ENCODE results near the gene DEPDC5. TPM values are rescaled to one million over a fixed set of nuclear protein-coding genes. Genes with fewer than 3 reads are reported as not detected.

Gene DEPDC5
- total RNA-seq, 1 donor from 2014 or later: 39.5 TPM

GRCh38 chr22:31932863-31933262 is 179.0 kb downstream of the DEPDC5 start:
- TF ChIP-seq, protein P1, sequence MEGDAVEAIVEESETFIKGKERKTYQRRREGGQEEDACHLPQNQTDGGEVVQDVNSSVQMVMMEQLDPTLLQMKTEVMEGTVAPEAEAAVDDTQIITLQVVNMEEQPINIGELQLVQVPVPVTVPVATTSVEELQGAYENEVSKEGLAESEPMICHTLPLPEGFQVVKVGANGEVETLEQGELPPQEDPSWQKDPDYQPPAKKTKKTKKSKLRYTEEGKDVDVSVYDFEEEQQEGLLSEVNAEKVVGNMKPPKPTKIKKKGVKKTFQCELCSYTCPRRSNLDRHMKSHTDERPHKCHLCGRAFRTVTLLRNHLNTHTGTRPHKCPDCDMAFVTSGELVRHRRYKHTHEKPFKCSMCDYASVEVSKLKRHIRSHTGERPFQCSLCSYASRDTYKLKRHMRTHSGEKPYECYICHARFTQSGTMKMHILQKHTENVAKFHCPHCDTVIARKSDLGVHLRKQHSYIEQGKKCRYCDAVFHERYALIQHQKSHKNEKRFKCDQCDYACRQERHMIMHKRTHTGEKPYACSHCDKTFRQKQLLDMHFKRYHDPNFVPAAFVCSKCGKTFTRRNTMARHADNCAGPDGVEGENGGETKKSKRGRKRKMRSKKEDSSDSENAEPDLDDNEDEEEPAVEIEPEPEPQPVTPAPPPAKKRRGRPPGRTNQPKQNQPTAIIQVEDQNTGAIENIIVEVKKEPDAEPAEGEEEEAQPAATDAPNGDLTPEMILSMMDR (conservative IDR thresholded peaks at IDR 0.05): no peak
- Mint-ChIP-seq H3K4me1 (no peaks in the 10 kb centered on the region), H3K27ac (ENCODE audit: unreplicated experiment) (no peak overlapping the region), H3K4me3 (no peak overlapping the region), H3K27me3 (ENCODE audit: low read depth) (no peaks in the 10 kb centered on the region), H3K36me3 (ENCODE audit: low read depth) (no peaks in the 10 kb centered on the region), H3K9me3 (no peaks in the 10 kb centered on the region)
- DNase-seq (ENCODE audit: low read depth, low spot score): no peak

GRCh38 chr22:31933406-31933805 is 179.6 kb downstream of the DEPDC5 start:
- no peak for DNase-seq (ENCODE audit: low read depth, low spot score)

DNA sequence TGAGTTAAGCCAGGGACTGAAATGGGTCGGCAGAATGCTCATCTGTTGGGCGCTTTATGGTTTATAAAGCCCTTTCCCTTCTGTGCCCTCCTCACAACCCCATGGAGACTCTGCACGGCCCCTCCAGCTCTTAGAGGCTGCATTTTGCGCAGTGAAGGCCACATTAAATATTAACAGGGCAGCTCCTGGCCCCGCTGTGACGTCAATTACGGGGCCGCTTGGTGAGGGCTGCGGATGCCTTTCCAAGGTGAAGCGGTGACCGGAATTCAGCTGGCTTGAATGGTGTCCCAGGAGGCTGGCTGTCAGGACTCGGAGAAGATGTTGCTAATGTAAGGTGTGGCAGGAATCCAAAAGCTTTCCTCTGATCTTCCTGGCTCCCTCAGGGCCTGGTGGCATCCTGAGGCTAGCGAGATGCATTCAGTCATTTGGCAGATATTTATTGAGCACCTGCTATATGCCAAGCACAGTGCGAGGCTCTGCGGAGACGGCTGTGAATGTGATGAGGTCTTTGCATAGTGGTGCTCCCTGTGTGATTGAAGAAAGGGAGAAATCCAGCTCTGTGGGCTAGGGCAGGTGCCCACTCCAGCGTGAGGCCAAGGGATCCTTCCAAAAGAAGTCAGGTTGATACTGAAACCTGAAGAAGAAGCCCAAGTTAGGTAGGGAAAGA is 180.1 kb downstream of the DEPDC5 start:
- Mint-ChIP-seq H3K36me3 (ENCODE audit: low read depth) (no peaks in the 10 kb centered on the region), H3K9me3 (no peaks in the 10 kb centered on the region), H3K27me3 (ENCODE audit: low read depth) (no peaks in the 10 kb centered on the region), H3K27ac (ENCODE audit: unreplicated experiment) (no peak overlapping the region), H3K4me1 (no peaks in the 10 kb centered on the region), H3K4me3 (no peak overlapping the region)
- no peak for DNase-seq (ENCODE audit: low read depth, low spot score)
- TF ChIP-seq, protein P1 (conservative IDR thresholded peaks at IDR 0.05): no peak

More at GRCh38 chr22:31933406-31933805, 179.6 kb downstream of the DEPDC5 start:
- TF ChIP-seq, protein P1 (conservative IDR thresholded peaks at IDR 0.05): no peak
- H3K27me3 Mint-ChIP-seq (ENCODE audit: low read depth): no peaks in the 10 kb centered on the region
- no peak overlapping the region for H3K27ac Mint-ChIP-seq (ENCODE audit: unreplicated experiment)
- no peak overlapping the region for H3K4me3 Mint-ChIP-seq
- H3K36me3 Mint-ChIP-seq (ENCODE audit: low read depth): no peaks in the 10 kb centered on the region
- no peaks in the 10 kb centered on the region for H3K4me1 Mint-ChIP-seq
- no peaks in the 10 kb centered on the region for H3K9me3 Mint-ChIP-seq

DNA sequence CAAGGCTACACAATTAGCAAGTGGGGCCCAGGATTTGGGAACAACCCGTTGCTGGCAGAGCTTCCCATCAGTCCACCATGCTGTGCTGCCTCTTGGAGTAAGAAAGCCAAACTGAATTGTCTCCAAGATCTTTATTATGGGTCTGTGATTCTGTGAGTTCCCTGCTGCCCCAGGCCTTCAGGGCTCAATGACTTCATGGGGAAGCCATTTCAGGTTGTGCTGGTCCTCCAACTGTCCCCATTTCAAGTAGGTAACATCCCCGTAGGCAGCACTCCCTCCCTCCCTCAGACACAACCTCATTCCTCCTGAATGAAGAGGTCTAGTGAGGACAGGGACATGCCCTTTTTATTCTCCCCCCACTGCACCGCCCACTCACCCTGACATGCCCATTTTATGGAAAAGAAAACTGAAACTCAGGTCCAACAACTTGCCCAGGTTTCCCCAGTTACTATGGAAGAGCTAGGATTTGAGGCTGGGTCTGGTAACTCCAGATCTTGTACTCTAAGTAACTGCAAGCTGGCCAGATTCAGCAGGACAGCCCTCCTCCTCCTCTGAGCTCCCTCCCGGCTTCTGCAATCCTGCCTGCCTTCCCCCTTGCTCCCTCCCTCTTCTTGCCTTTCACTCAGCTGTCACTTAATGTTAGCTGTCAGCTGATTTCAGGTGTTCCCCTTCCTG is 182.3 kb downstream of the DEPDC5 start:
- no peaks in the 10 kb centered on the region for H3K27me3 Mint-ChIP-seq (ENCODE audit: low read depth)
- TF ChIP-seq, protein P1 (conservative IDR thresholded peaks at IDR 0.05): no peak
- H3K27ac Mint-ChIP-seq (ENCODE audit: unreplicated experiment): no peak overlapping the region
- H3K36me3 Mint-ChIP-seq (ENCODE audit: low read depth): no peaks in the 10 kb centered on the region
- no peak for DNase-seq (ENCODE audit: low read depth, low spot score)
- no peak overlapping the region for H3K4me3 Mint-ChIP-seq
- H3K9me3 Mint-ChIP-seq: no peaks in the 10 kb centered on the region
- H3K4me1 Mint-ChIP-seq: no peaks in the 10 kb centered on the region

DNA sequence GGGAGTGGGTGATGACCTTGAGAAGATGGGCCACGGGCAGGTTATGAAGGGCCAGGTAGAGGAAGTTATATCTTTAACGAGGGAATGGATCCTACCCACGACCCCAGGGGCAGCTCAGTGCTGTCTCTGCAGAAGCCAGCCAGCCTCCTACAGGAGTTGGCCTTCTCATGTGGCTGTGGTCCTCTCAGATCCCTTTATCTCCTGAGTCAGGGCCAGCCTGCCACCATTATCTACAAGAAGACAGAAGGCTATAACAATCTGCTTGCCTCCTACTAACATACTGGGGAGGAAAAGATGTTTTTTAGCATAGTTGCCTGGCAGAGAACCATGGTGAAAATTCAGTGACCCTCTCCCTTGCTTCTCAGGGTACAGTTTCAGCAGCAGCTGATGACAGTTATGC is 183.5 kb downstream of the DEPDC5 start:
- Mint-ChIP-seq H3K36me3 (ENCODE audit: low read depth) (no peaks in the 10 kb centered on the region), H3K27ac (ENCODE audit: unreplicated experiment) (no peak overlapping the region), H3K27me3 (ENCODE audit: low read depth) (no peaks in the 10 kb centered on the region), H3K9me3 (no peaks in the 10 kb centered on the region), H3K4me3 (no peak overlapping the region), H3K4me1 (no peaks in the 10 kb centered on the region)
- no peak for DNase-seq (ENCODE audit: low read depth, low spot score)
- TF ChIP-seq, protein P1 (conservative IDR thresholded peaks at IDR 0.05): no peak

All from neural crest cell (in vitro differentiated cells).